Measurements from ENCODE around the gene SSBP4. TPM values are rescaled to one million over a fixed set of nuclear protein-coding genes. Genes with fewer than 3 reads are reported as not detected.
"Not testable (repeated sequence)": the region's sequence is repeated elsewhere in the genome, so short reads cannot be mapped to it uniquely, and the experiment has no call there.

SSBP4 gene
- total RNA-seq, 8 experiments from 2014 or later, result 60.2 to 155 (median 70.1) TPM

GRCh38 chr19:18399008-18399407, 20.2 kb upstream of the SSBP4 start:
- no peak overlapping the region for H3K4me3 ChIP-seq
- 0 to 100% (median 89%) methylated on average over 1 to 4 of the region's 6 CpGs; no CpG with 5 or more reads in 5 of the 10 experiments for WGBS, 10 experiments
- in situ Hi-C loops (cut with MboI; ENCODE audit: low pct_unique_long_range_greater_than_20kb in 2 of 9, low sequenced_read_pairs in 9 of 9, unreplicated experiment in 9 of 9), result no loop called here
- H3K4me1 ChIP-seq (replicated peaks in 1 of 2), result peaks cover 15 to 36% of the 10 kb centered on the region in 2 donors
- H3K27ac ChIP-seq, result no peak overlapping the region
- peak in 4 of 8 experiments; percentile 39 to 68 (median 55) for ATAC-seq (replicated peaks in 6 of 8)

GRCh38 chr19:18401580-18402112, 17.6 kb upstream of the SSBP4 start:
- 43 to 100% (median 70%) methylated on average over 1 to 4 of the region's 7 CpGs; no CpG with 5 or more reads in 4 of the 10 experiments for WGBS, 10 experiments
- in situ Hi-C loops (cut with MboI; ENCODE audit: low pct_unique_long_range_greater_than_20kb in 2 of 9, low sequenced_read_pairs in 9 of 9, unreplicated experiment in 9 of 9), result loop anchor here in 2 of 9 experiments (10.0 kb wide), 1 partner anchor 47 kb away; no protein-coding TSS in a partner anchor
- H3K4me3 ChIP-seq, result no peak overlapping the region
- ATAC-seq (replicated peaks in 6 of 8), result peak in 7 of 8 experiments; percentile 20 to 91 (median 43)
- H3K27ac ChIP-seq, result no peak overlapping the region
- peaks cover 14 to 33% of the 10 kb centered on the region in 2 donors for H3K4me1 ChIP-seq (replicated peaks in 1 of 2)

- not testable (repeated sequence) for ATAC-seq (replicated peaks in 6 of 8); H3K4me3 ChIP-seq; H3K27ac ChIP-seq
- in situ Hi-C loops (cut with MboI; ENCODE audit: low pct_unique_long_range_greater_than_20kb in 2 of 9, low sequenced_read_pairs in 9 of 9, unreplicated experiment in 9 of 9), result loop anchor here in 2 of 9 experiments (10.0 kb wide), 1 partner anchor 48 kb away; no protein-coding TSS in a partner anchor
- peaks cover 5 to 23% of the 10 kb centered on the region in 2 donors for H3K4me1 ChIP-seq (replicated peaks in 1 of 2)
- WGBS, 10 experiments, result 64 to 86% (median 78%) methylated on average over 4 to 7 of the region's 18 CpGs; no CpG with 5 or more reads in 4 of the 10 experiments
Observed at GRCh38 chr19:18402455-18403248, 16.5 kb upstream of the SSBP4 start.

GRCh38 chr19:18405754-18406153, 13.4 kb upstream of the SSBP4 start:
- not testable (repeated sequence) for ATAC-seq (replicated peaks in 6 of 8); H3K27ac ChIP-seq; H3K4me3 ChIP-seq
- WGBS, 10 experiments, result 81 to 100% (median 88%) methylated on average over 3 to 9 of the region's 11 CpGs; no CpG with 5 or more reads in 2 of the 10 experiments
- peaks cover 9 to 21% of the 10 kb centered on the region in 2 donors for H3K4me1 ChIP-seq (replicated peaks in 1 of 2)
- in situ Hi-C loops (cut with MboI; ENCODE audit: low pct_unique_long_range_greater_than_20kb in 2 of 9, low sequenced_read_pairs in 9 of 9, unreplicated experiment in 9 of 9), result loop anchor here in 2 of 9 experiments (10.0 kb wide), 1 partner anchor 51 kb away; no protein-coding TSS in a partner anchor

GRCh38 chr19:18406749-18407148, 12.4 kb upstream of the SSBP4 start:
- in situ Hi-C loops (cut with MboI; ENCODE audit: low pct_unique_long_range_greater_than_20kb in 2 of 9, low sequenced_read_pairs in 9 of 9, unreplicated experiment in 9 of 9), result loop anchor here in 2 of 9 experiments (10.0 kb wide), 1 partner anchor 52 kb away; no protein-coding TSS in a partner anchor
- Histone ChIP-seq H3K4me3 (no peak overlapping the region), H3K27ac (no peak overlapping the region), H3K4me1 (replicated peaks in 1 of 2) (peaks cover 9 to 18% of the 10 kb centered on the region in 2 donors)
- WGBS, 10 experiments, result 57 to 100% (median 95%) methylated on average over 1 to 8 of the region's 9 CpGs; no CpG with 5 or more reads in 3 of the 10 experiments
- ATAC-seq (replicated peaks in 6 of 8), result no peak

GRCh38 chr19:18408053-18408476, 11.1 kb upstream of the SSBP4 start:
- in situ Hi-C loops (cut with MboI; ENCODE audit: low pct_unique_long_range_greater_than_20kb in 2 of 9, low sequenced_read_pairs in 9 of 9, unreplicated experiment in 9 of 9), result loop anchor here in 2 of 9 experiments (10.0 kb wide), 1 partner anchor 53 kb away; no protein-coding TSS in a partner anchor
- no peak overlapping the region for H3K4me3 ChIP-seq
- ATAC-seq (replicated peaks in 6 of 8), result peak in 1 of 8 experiments; percentile 28
- 0 to 80% (median 53%) methylated on average over 2 to 8 of the region's 10 CpGs; no CpG with 5 or more reads in 5 of the 10 experiments for WGBS, 10 experiments
- H3K27ac ChIP-seq, result no peak overlapping the region
- H3K4me1 ChIP-seq (replicated peaks in 1 of 2), result peaks cover 6 to 7% of the 10 kb centered on the region in 2 donors

GRCh38 chr19:18412610-18413239, 6.5 kb upstream of the SSBP4 start:
- WGBS, 10 experiments, result 60 to 89% (median 82%) methylated on average over 1 to 10 of the region's 16 CpGs; no CpG with 5 or more reads in 4 of the 10 experiments
- ATAC-seq (replicated peaks in 6 of 8), result no peak
- Histone ChIP-seq H3K27ac (no peak overlapping the region), H3K4me3 (no peak overlapping the region), H3K4me1 (replicated peaks in 1 of 2) (peaks cover 36 to 37% of the 10 kb centered on the region in 2 donors)
- in situ Hi-C loops (cut with MboI; ENCODE audit: low pct_unique_long_range_greater_than_20kb in 2 of 9, low sequenced_read_pairs in 9 of 9, unreplicated experiment in 9 of 9), result no loop called here

GRCh38 chr19:18414504-18415177, 4.6 kb upstream of the SSBP4 start:
- peak overlapping the region in 1 of 2 donors; percentile 91 for H3K27ac ChIP-seq
- ATAC-seq (replicated peaks in 6 of 8), result no peak
- peaks cover 48 to 49% of the 10 kb centered on the region in 2 donors for H3K4me1 ChIP-seq (replicated peaks in 1 of 2)
- in situ Hi-C loops (cut with MboI; ENCODE audit: low pct_unique_long_range_greater_than_20kb in 2 of 9, low sequenced_read_pairs in 9 of 9, unreplicated experiment in 9 of 9), result no loop called here
- 0 to 50% (median 26%) methylated on average over 1 to 5 of the region's 11 CpGs; no CpG with 5 or more reads in 6 of the 10 experiments for WGBS, 10 experiments
- H3K4me3 ChIP-seq, result no peak overlapping the region

GRCh38 chr19:18415178-18415867, 3.9 kb upstream of the SSBP4 start:
- H3K4me3 ChIP-seq, result no peak overlapping the region
- ATAC-seq (replicated peaks in 6 of 8), result no peak
- H3K27ac ChIP-seq, result peak overlapping the region; percentile 16 to 91
- in situ Hi-C loops (cut with MboI; ENCODE audit: low pct_unique_long_range_greater_than_20kb in 2 of 9, low sequenced_read_pairs in 9 of 9, unreplicated experiment in 9 of 9), result no loop called here
- H3K4me1 ChIP-seq (replicated peaks in 1 of 2), result peaks cover 47 to 49% of the 10 kb centered on the region in 2 donors
- 59 to 100% (median 80%) methylated on average over 1 to 4 of the region's 25 CpGs; no CpG with 5 or more reads in 7 of the 10 experiments for WGBS, 10 experiments

- no CpG with 5 or more reads among the region's 44 CpGs for WGBS, 10 experiments
- H3K27ac ChIP-seq, result peak overlapping the region; percentile 91
- ATAC-seq (replicated peaks in 6 of 8), result peak; percentile 36 to 68 (median 63)
- H3K4me3 ChIP-seq, result peak overlapping the region; percentile 3 to 61 (median 17)
- in situ Hi-C loops (cut with MboI; ENCODE audit: low pct_unique_long_range_greater_than_20kb in 2 of 9, low sequenced_read_pairs in 9 of 9, unreplicated experiment in 9 of 9), result no loop called here
- H3K4me1 ChIP-seq (replicated peaks in 1 of 2), result peaks cover 54 to 62% of the 10 kb centered on the region in 2 donors
Observed at GRCh38 chr19:18416778-18417249, 2.4 kb upstream of the SSBP4 start.

- peak; percentile 10 to 54 (median 48) for ATAC-seq (replicated peaks in 6 of 8)
- Histone ChIP-seq H3K4me1 (replicated peaks in 1 of 2) (peaks cover 54 to 62% of the 10 kb centered on the region in 2 donors), H3K27ac (peak overlapping the region; percentile 91), H3K4me3 (peak overlapping the region; percentile 3 to 61 (median 17))
- in situ Hi-C loops (cut with MboI; ENCODE audit: low pct_unique_long_range_greater_than_20kb in 2 of 9, low sequenced_read_pairs in 9 of 9, unreplicated experiment in 9 of 9), result no loop called here
- 0% methylated on average over 1 to 5 of the region's 53 CpGs; no CpG with 5 or more reads in 7 of the 10 experiments for WGBS, 10 experiments
Observed at GRCh38 chr19:18417250-18418028, 1.8 kb upstream of the SSBP4 start.

All from motor neuron (in vitro differentiated cells).